ENCODE data around the gene JADE2.
"Not testable (repeated sequence)": the region's sequence is repeated elsewhere in the genome, so short reads cannot be mapped to it uniquely, and the experiment has no call there.

JADE2 gene

GRCh38 chr5:134595458-134595838 is 70.0 kb downstream of the JADE2 start:
- no peak for TF ChIP-seq CTCF (IDR thresholded peaks at IDR 0.05; ENCODE audit: unreplicated experiment in 3 of 3)
- no peaks in the 10 kb centered on the region for H3K4me1 Mint-ChIP-seq
- H3K4me3 Mint-ChIP-seq, result no peak overlapping the region
- no peaks in the 10 kb centered on the region for H3K9me3 Mint-ChIP-seq
- no peaks in the 10 kb centered on the region for H3K36me3 Mint-ChIP-seq (ENCODE audit: low read depth)
- peaks cover 15% of the 10 kb centered on the region for H3K27me3 Mint-ChIP-seq (ENCODE audit: low read depth)
- H3K27ac Mint-ChIP-seq, result no peak overlapping the region

GRCh38 chr5:134599820-134600219 is 74.3 kb downstream of the JADE2 start:
- not testable (repeated sequence) for H3K27ac Mint-ChIP-seq; H3K4me1 Mint-ChIP-seq; H3K27me3 Mint-ChIP-seq (ENCODE audit: low read depth); H3K9me3 Mint-ChIP-seq; H3K36me3 Mint-ChIP-seq (ENCODE audit: low read depth); H3K4me3 Mint-ChIP-seq

DNA sequence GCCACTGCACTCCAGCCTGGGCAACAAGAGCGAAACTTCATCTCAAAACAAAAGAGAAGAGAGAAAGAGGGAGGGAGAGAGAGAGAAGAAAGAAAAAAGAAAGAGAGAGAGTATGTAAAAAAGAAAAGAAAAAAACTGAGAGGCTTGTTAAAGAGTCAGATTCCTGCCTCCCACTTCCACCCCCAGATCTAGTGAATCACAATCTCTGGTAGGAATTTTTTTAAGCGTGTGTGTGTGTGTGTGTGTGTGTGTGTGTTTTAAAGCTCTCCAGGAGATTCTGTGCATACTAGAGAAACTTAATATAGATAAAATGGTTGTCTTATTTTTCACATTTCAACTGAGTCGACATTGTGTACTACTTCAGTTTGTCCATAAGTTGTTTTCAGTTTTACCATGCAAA is 75.1 kb downstream of the JADE2 start:
- H3K36me3 Mint-ChIP-seq (ENCODE audit: low read depth), result peaks cover 6% of the 10 kb centered on the region
- H3K9me3 Mint-ChIP-seq, result no peaks in the 10 kb centered on the region
- no peaks in the 10 kb centered on the region for H3K27me3 Mint-ChIP-seq (ENCODE audit: low read depth)
- no peak overlapping the region for H3K4me3 Mint-ChIP-seq
- TF ChIP-seq CTCF (IDR thresholded peaks at IDR 0.05; ENCODE audit: unreplicated experiment in 3 of 3), result no peak
- no peaks in the 10 kb centered on the region for H3K4me1 Mint-ChIP-seq
- H3K27ac Mint-ChIP-seq, result no peak overlapping the region

GRCh38 chr5:134603059-134603458 is 77.6 kb downstream of the JADE2 start:
- Mint-ChIP-seq H3K36me3 (ENCODE audit: low read depth) (peaks cover 26% of the 10 kb centered on the region), H3K4me1 (no peaks in the 10 kb centered on the region), H3K4me3 (no peak overlapping the region), H3K27me3 (ENCODE audit: low read depth) (no peaks in the 10 kb centered on the region), H3K27ac (no peak overlapping the region), H3K9me3 (no peaks in the 10 kb centered on the region)
- TF ChIP-seq CTCF (IDR thresholded peaks at IDR 0.05; ENCODE audit: unreplicated experiment in 3 of 3), result no peak

- peaks cover 43% of the 10 kb centered on the region for H3K36me3 Mint-ChIP-seq (ENCODE audit: low read depth)
- no peak overlapping the region for H3K27ac Mint-ChIP-seq
- no peak for TF ChIP-seq CTCF (IDR thresholded peaks at IDR 0.05; ENCODE audit: unreplicated experiment in 3 of 3)
- no peaks in the 10 kb centered on the region for H3K27me3 Mint-ChIP-seq (ENCODE audit: low read depth)
- no peak overlapping the region for H3K4me3 Mint-ChIP-seq
- H3K4me1 Mint-ChIP-seq, result no peaks in the 10 kb centered on the region
- H3K9me3 Mint-ChIP-seq, result no peaks in the 10 kb centered on the region
Observed at GRCh38 chr5:134604908-134605307, 79.4 kb downstream of the JADE2 start.

DNA sequence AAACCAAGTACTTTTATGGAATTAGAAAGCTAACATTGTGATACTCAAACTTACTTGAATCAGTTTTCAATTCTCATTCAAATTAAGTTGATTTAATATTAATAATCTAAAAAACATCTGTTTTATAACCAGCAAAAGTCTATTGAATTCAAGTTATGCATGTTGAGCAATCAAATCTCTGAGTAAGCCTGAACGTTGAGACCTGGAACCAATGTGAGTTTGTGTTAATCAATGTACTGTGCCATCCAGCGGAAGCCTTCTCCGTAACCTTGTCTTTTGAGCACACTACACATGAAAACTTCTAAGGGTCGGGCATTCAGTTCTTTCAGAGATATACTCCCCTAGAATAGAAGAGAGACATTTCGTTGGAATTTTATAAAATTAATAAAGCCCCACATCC is 81.3 kb downstream of the JADE2 start:
- H3K27ac Mint-ChIP-seq, result no peak overlapping the region
- TF ChIP-seq CTCF (IDR thresholded peaks at IDR 0.05; ENCODE audit: unreplicated experiment in 3 of 3), result no peak
- no peak overlapping the region for H3K4me3 Mint-ChIP-seq

More for the DNA sequence above, 81.3 kb downstream of the JADE2 start:
- Mint-ChIP-seq H3K4me1 (no peaks in the 10 kb centered on the region), H3K9me3 (no peaks in the 10 kb centered on the region), H3K36me3 (ENCODE audit: low read depth) (peaks cover 56% of the 10 kb centered on the region), H3K27me3 (ENCODE audit: low read depth) (no peaks in the 10 kb centered on the region)
